NAMALWA (cell line): ENCODE measurements around the gene PRPF6.
"Not testable (repeated sequence)": the region's sequence is repeated elsewhere in the genome, so short reads cannot be mapped to it uniquely, and the experiment has no call there.

Experiments
- DNase-seq: peaks from one replicate; pipeline ENCODE4 v3.0.0-alpha.2; 2015; ENCODE audit warnings: low spot score

PRPF6 gene

DNA sequence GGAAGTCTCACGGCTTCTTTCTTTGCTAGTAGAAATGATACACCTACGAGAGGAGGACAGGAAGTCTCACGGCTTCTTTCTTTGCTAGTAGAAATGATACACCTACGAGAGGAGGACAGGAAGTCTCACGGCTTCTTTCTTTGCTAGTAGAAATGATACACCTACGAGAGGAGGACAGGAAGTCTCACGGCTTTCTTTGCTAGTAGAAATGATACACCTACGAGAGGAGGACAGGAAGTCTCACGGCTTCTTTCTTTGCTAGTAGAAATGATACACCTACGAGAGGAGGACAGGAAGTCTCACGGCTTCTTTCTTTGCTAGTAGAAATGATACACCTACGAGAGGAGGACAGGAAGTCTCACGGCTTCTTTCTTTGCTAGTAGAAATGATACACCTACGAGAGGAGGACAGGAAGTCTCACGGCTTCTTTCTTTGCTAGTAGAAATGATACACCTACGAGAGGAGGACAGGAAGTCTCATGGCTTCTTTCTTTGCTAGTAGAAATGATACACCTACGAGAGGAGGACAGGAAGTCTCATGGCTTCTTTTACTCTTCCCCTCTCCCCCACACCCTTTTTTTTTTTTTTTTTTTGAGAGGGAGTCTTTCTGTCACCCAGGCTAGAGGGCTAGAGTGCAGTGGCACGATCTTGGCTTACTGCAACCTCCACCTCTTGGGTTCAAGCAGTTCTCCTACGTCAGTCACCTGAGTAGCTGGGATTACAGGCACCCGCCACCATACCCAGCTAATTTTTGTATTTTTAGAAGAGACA is 31.6 kb downstream of the PRPF6 start:
- DNase-seq, result not testable (repeated sequence)

DNA sequence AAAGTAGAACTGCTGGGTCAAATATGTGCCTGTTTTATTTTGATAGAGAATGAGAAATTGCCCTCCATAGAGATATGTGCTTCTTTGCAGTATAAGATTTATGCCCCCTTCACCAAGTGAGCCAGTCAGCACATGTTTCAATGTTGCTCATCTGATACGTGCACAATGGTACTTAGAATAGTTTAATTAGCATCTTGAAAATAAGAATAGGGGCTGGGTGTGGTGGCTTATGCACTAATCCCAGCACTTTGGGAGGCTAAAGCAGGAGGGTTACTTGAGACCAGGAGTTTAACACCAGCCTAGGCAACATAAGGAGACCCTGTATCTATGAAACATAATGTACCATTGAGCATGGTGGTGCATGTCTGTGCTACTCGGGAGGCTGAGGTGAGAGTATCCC is 34.7 kb downstream of the PRPF6 start:
- no peak for DNase-seq

DNA sequence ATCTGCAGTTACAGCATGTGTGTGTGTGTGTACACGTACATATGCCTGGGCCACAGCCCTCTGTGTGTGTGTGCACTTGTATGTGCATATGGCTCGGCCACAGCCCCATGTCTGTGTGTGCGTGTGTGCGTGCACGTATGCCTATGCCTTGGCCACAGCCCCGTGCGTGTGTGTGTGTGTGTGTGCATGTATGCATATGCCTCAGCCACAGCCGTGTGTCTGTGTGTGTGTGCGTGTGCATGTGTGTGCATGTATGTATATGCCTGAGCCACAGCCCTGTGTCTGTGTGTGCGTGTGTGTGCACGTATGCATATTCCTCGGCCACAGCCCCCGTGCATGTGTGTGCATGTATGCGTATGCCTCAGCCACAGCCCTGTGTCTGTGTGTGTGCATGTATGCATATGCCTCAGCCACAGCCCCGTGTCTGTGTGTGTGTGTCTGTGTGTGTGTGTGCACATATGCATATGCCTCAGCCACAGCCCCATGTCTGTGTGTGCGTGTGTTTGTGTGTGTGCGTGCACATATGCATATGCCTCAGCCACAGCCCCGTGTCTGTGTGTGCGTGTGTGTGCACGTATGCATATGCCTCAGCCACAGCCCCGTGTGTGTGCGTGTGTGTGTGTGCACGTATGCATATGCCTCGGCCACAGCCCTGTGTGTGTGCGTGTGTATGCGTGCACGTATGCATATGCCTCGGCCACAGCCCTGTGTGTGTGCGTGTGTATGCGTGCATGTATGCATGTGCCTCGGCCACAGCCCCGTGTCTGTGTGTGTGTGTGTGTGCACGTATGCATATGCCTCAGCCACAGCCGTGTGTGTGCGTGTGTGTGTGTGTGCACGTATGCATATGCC is 40.4 kb downstream of the PRPF6 start:
- no peak for DNase-seq

DNA sequence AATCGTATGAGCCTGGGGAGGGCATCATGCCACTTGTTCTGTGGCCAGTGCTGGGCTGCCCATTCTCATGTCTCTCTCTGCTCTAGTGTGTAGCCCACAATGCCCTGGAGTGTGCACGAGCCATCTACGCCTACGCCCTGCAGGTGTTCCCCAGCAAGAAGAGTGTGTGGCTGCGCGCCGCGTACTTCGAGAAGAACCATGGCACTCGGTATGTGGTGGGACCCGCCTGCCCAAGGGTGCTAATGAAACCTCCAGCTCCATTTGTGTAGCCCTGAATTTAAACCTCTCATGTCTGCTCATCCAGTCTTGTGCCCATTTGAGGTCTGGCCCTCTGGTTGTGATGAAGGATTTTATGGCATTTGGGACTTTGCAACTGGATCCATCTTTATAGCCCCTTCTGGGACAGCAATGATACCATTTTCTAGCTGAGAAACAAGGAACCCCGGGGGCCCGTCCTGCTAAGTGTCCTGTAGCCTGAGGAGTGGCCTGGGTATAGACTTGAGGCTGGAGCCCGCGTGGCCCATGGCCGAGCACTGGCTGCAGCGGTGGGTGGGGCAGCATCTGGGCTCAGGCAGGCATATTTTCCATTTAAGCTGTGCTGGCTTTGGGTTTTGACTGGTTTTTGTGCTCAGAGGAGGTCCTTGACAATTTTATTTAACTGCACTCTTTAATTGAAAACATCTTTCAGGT is 41.9 kb downstream of the PRPF6 start:
- no peak for DNase-seq

DNA sequence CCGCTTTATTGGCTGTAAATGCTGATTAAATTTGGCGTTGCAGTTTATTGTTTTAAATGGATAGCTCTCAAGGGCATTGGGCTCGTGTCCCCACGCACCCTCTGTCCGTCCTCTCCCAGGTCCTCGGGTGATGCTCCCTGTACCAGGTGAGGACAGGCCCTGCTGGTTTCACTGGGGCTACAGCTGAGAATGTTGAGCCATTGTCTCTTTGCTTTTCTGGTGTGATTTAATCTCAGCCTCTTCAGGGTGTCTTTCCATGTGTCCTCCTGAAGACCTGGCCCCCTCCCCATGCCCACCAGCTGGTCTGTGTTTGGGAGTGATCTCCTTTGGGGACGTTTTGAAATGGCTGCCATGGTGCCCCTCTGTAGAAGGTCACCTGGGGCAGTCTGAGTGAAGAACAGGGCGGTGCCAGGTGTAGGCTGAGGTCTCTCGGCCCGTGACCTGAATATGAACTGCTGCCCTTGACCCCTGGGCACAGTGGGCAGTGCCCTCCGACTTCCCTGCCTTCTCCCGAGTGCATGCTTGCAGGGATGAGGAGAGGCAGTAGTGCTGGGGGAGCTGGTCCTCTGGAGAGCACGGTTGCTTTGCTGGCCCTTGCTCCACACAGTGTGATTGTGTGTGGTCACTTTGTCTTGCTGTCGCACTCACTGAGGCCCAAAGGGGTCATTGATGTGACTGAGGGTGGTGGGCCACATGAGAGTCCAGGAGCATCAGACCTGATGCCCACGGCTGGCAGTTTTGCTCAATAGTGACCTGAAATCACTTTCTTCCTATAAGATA is 42.6 kb downstream of the PRPF6 start:
- DNase-seq, result no peak

DNA sequence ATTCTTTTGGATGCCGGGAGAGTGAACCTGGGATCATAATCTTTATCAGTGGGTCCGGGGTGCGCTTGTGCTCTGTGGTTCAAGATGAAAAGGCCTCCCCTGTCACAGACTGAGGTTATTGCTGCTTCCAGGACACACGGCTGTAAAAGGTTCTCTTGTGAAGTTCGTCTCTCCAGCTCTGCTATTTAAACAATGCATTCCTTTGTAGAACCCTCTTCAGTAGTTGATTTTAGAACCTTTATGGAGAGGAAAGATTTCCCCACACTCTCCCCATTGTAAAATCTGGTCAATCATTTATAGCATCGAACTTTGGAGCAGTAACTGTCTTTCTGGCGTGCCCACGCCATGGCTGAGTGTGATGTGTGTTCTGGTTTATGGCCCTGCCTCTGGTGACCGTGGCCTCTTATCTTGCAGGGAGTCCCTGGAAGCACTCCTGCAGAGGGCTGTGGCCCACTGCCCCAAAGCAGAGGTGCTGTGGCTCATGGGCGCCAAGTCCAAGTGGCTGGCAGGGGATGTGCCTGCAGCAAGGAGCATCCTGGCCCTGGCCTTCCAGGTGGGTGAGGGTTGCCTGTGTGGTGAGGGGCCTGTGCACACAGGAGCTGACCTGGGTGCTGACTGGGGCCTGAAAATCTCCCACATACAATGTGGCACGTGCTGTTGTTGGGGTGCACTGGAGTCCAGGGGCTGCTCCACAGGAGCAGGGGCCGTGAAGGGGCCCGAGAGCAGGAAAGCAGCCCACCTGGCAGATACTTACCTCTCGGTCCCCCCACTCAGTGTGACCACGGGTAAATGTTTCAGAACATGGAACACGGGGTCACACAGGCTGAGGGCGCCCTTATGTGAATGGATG is 43.4 kb downstream of the PRPF6 start:
- DNase-seq, result no peak

DNA sequence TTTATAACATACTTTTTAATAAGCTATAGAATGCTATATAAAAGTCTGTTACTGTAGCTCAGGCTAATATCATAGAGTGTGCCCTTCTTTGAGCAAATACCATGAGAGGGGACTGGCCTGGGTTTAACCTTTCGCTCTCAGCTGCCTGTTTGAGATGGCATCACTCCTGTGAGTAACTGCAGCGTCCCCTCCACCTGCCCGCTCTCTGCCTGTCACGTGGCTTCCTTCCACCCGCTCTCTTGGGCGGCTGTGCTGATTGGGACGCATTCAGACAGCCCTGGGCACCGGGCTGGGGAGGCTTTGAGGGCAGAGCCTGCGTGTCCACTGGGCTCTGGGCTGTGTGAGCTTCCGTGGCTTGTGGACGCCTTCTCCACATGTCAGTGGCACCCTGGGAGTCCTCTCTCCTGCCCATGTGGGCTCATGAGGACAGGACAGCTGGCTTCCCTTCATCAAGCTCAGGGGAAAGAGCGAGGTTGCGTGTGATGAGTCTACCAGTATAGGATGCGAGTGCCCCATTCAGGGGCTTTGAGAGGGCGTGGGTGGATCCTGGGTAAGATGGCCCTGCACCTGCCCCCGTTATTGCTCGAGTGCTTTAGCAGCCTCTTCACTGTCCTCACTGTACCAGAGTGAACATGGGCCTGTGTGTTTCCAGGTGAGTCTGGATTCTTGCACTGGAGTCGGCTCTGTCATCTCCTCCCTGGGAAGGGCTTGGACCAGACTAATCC is 44.3 kb downstream of the PRPF6 start:
- no peak for DNase-seq

DNA sequence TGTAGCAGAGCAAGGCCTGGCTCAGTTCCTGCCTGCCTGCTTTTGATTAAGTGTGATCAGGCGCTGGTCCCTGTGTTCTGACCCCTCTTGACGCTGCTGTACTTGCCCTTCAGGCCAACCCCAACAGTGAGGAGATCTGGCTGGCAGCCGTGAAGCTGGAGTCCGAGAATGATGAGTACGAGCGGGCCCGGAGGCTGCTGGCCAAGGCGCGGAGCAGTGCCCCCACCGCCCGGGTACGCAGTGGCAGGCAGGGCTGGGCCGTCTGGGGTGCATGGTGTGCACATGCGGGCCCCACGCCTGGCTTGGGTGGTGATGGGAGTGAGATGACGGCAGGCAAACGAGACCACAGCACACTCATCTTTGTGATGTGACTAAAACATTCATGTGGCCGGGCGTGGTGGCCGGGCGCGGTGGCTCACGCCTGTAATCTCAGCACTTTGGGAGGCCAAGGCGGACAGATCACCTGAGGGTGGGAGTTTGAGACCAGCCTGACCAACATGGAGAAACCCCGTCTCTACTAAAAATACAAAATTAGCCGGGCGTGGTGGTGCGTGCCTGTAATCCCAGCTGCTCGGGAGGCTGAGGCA is 45.0 kb downstream of the PRPF6 start:
- no peak for DNase-seq

DNA sequence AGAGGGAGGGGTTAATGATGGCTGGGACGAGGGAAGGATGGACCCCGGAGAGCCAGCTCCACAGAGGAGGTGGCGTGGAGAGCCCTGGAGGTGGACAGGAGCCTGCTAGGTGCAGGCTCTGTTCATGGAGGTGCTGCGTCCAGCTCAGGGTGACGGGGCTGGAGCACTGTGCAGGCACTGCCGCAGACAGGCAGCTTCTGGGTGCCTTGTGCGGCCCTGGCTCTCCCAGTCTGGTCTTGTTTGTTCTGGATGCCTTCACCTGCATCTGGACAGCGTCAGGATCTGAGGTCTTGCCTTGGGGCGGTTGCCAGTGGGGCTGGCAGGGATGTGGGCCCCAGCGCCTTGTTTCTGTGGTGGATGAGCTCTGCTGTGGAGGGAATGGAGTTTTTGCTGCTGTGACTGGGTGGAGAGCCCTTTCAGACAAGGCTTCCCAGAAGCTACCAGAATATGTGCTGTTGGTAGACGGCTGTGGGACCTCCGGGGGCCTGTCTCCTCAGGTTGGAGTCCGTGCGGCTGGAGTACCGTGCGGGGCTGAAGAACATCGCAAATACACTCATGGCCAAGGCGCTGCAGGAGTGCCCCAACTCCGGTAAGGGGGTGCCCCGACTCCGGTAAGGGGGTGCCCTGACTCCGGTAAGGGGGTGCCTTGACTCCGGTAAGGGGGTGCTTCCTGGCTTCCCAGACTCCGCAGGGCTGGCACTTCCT is 47.2 kb downstream of the PRPF6 start:
- DNase-seq, result no peak

DNA sequence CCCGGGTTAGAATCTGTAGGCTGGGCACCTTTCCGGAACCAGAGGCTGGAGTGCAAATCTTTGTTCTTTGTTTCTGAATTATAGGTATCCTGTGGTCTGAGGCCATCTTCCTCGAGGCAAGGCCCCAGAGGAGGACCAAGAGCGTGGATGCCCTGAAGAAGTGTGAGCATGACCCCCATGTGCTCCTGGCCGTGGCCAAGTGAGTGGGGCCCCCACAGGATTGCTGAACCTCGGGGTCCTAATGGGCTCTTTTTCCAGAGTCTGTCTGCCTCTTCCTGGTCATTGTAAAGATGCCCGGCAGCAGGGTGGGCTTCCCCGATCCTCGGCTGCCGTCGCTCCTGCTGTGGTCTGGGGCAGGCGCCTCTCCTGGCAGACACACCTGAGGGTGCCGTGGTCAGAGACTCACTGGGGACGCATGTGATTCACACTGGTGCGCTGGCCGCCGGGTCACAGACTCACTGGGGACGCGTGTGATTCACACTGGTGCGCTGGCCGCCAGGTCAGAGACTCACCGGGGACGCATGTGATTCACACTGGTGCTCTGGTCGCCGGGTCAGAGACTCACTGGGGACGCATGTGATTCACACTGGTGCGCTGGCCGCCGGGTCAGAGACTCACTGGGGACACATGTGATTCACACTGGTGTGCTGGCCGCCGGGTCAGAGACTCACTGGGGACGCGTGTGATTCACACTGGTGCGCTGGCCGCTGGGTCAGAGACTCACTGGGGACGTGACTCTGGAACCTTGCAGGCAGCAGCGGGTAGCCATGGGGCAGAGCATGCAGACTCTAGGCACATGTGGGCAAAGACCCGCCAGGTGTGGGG is 48.6 kb downstream of the PRPF6 start:
- DNase-seq, result no peak

DNA sequence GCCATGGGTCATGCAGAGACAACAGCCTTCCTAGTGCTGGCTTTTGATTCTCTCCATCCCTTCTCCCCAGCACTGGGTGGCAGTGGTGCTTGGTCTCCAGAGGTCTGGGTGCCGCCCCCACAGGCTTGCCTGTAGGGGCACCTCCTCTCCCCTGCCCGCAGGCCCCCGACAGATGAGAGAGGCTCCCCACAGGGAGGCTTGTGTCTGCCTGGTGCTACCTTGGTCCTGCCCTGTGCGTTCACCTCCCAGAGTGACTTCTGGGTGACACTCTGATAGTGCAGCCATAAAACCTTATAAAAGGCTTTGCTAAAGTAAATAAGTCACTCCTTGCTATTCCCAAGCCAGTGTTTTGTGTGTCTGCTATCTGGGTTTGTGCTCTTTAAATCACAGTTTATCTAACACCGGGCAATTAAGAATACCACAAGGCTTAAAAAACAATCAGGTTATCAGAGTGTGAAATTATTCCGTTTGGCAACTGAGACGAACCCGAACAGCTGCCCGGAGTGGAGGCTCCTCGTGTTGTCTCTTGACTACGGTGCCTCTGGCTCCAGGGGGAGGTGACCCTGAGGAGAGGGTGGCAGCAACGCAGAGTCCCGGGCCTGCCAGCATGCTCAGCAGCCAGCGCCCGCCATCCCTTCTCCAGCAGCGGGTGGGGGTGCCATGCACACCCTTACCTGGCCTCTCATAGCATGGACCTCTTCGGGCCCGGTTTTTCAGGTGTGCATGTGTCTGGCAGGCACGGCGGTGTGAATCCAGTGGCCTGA is 49.6 kb downstream of the PRPF6 start:
- DNase-seq, result no peak

DNA sequence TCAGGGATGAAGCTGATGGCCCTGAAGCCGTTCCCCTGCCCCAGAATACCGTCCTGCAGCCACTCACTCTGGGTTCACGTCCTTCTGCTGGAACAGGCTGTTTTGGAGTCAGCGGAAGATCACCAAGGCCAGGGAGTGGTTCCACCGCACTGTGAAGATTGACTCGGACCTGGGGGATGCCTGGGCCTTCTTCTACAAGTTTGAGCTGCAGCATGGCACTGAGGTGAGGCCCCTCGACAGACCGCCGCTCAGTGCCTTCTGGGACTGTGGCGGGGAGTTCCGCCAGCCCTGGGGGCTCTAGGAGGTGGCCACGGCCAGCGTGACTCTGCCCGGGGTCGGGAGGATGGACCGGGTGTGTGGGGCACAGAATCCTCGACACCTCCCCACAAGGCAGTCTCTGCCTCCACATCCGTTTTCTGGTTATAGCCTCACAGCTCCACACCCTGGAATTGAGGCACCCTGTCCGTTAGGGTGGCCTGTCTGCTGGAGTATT is 50.9 kb downstream of the PRPF6 start:
- DNase-seq, result no peak

DNA sequence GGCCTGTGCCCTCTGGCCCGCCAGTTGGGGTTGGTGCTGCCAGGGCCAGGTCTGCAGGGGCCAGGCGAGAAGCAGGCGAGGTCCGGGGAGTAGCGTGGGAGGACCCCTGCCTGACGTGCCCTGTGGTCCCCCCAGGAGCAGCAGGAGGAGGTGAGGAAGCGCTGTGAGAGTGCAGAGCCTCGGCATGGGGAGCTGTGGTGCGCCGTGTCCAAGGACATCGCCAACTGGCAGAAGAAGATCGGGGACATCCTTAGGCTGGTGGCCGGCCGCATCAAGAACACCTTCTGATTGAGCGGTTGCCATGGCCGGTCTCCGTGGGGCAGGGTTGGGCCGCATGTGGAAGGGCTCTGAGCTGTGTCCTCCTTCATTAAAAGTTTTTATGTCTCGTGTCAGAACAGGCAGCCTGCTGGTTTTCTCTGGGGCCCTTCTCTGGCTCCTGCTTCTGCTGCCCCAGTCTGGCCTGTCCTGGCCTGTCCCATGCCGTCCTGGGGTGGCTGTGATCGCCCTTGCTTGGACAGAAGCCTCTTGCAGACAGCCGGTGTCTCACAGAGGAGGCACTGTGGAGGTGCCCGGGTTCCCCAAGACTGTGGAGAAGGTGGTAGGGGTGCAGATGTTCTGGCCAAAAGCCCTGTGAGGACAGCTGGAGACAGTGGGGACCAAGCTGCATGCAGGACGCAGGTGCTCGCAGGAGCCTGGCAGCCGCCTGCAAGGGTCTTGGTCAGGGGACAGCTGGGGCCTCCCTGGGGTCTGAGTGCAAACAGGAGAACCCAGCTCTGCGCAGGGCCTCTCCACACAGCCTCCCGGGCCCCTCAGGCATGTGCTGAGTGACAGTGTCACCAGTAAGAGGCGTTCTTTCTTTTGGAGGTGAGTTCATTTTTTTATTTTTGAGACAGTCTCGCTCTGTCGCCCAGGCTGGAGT is 52.0 kb downstream of the PRPF6 start:
- DNase-seq, result no peak

DNA sequence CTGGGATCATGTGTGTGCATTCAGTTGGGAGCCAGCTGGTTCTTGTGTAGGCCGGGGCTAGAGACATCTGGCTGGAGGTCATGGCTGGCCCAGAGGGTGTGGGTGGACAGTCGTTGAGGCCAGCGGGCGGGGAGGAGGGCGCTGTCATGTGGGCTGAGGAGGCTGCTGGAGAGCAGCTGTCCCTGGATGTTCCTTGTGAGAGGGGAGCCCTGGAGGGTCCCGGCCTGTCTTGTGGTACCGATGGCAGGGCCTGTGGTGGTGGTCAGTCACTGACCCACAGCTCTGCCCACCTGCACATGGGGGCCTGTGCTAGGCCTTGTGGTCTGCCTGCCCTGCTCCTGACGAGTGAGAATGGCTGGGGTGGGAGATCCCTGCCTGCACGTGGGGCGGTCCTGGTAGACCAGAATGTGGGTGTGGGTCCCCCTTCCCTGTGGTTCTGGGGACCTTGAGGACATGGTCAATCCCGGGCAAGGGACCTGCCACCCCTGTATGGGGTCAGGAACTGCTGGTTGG is 53.1 kb downstream of the PRPF6 start:
- no peak for DNase-seq

DNA sequence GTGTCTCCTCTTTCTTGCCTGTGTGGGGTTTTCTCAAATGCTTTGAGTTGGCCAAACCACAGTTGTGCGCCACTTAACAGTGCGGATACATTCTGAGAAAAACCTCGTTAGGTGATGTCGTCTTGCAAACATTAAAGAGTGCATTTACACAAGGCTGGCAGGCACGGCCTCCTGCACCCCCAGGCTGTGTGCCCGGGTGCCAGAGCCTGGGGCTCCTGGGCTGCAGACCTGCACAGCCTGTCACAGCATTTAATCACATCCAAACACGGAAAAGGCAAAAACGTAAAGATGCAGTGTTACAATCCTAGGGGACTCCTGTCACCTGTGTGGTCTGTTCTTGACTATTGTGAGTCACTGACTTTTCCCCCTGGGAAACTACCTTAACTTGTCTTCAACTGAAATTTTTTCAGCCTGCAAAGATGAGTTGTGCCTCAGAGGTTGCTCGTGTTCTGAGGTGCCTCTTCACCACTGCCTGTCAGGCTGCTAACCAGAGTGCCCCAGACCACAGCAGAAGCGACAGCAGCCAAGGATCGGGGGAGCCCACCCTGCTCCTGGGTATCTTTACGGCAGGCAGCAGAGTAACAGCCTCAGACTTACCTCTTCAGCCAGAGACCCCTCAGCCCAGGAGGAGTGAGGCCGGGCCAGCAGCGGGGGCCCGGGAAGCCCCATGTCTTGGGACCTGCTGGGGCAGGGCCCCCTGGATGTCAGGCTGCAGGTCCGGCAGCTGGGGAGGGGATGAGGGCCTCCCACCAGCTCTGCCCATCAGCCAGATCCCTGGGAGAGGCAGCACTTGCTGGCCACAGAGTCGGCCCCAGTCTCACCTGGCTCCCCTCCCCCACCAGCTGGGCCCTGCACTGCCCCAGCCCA is 54.4 kb downstream of the PRPF6 start:
- DNase-seq, result no peak
